Skin epidermis (tissue), 12 donors: ENCODE data around the gene RPL23.

Experiments
- H3K27ac ChIP-seq, 21 experiments: fragments of 200-600 bp; sonication (generic) in 11 of 21; one replicate each; pipeline ENCODE4 v1.5.0; 2020; ENCODE audit warnings: mild to moderate bottlenecking in 3 of 21, inconsistent platforms in 2 of 21, moderate library complexity in 2 of 21
- H3K4me3 ChIP-seq, 7 experiments: fragments of 200-600 bp; sonication (generic) in 2 of 7; one replicate each; pipeline ENCODE4 v1.5.0; 2020; ENCODE audit warnings: inconsistent platforms in 2 of 7, mild to moderate bottlenecking in 2 of 7, moderate library complexity in 1 of 7

Gene RPL23

DNA sequence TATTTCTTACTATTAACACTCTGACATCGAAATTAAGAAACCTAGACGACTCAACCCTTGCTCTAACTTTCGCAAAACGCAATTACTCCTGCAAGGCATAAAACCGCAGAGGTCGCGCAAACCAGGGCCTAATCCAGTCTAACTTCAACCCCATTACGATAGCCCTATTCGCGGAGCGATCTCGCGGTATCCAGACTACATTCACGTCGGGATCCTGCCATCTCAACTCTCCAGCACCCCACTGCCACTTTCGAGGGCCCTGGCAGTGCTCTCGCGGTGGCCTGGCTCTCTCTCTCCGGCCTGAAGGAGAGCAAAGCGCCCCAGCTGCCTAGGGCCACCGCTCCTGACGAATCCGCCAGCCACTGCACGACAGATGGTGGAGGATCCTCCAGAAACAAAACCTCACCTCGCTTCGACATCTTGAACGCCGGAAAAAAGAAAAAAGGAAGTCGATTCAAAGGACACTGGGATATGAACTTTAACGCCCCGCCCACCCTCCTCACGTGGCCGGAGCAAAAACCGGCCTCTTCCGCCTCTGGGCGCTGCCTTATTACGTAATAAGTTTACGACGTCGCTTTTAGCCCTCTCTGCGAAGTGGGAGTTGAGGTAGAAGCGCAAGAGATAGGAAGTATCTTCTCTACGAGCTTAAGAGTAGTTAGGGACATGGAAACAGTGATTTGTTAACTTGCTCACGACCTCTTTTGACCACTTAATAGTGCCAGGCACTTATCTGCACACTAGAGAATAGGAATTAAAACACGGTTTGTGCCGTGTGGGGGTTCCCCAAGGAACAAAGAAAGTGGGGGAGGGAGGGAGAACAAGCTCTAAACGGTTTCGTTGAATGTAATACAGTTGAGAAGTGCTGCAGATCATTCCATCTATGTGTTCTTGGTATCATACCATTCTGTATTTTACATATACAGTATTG lies at the start of gene RPL23:
TSS of gene RPL23 (minus strand) at position 430 of the 928 bp plus-strand sequence. CDS start at position 419, 11 bp downstream.
- Histone ChIP-seq H3K27ac (peak within 1 kb of the TSS; percentile 36 to 97 (median 90)), H3K4me3 (peak within 1 kb of the TSS; percentile 41 to 80 (median 58))

DNA sequence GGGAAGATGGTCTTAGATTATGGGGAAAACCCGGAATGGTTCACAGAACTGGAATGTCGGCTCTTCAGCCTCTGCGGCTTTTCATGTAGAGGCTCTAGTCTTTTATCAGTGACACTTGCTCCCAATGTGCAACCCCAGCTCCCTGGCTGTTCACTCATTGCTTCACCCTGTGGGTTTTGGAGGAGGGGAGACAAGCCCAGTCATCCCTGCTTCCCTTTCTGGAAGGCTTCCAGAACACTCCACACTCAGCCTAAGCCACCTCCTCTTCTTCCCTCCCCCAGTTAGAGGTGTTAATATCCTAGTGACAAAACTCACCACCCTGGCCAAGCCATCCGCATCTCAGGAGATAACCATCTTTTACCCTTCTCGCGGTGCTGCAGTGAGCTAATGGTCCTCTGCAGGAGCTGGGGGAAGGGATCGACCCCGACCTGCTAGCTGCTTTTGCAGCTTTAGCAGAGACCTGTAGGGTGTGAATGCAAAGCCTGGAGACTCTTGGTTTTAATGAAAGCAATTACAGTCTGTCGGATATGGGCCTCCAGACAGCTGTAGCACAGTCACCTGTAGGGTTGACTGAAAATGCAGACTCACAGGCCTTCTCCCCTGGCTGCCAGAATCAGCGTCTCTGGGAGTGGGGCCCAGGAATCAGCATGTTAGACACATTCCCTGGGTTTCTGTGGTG lies 47.6 kb upstream of the RPL23 start:
- Histone ChIP-seq H3K4me3 (no peak overlapping the region), H3K27ac (peak overlapping the region in 15 of 21 experiments; percentile 10 to 98 (median 48))

GRCh38 chr17:38899421-38899820 lies 45.9 kb upstream of the RPL23 start:
- peak overlapping the region in 20 of 21 experiments; percentile 17 to 98 (median 74) for H3K27ac ChIP-seq
- H3K4me3 ChIP-seq, result peak overlapping the region in 1 of 7 experiments; percentile 10

DNA sequence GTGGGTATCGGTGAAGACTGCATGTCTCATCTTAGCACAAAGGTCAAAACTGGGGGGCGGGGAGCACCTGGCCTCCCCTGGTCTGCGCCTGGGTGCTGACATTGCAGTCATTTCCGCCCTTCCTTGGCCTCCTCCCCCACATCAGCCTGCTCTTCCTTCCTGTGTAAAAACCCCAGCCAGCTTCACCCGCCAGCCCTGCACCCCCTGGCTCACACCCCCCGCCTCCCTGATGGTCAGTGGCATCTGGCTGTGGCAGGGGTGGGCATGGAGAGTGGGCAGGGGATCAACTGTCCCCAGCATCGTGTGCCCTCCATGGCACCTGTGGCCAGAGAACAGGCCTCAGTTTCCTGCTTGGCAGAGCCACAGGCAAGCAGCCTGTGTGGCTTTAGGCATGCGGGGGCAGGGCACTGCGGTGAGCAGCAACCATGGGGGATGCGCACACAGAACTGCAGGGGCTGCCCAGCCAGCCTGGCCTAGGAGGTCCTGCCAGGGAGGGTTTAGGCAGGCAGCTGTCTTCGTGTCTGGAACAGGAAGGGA lies 45.4 kb upstream of the RPL23 start:
- H3K27ac ChIP-seq, result peak overlapping the region in 20 of 21 experiments; percentile 17 to 98 (median 74)
- H3K4me3 ChIP-seq, result peak overlapping the region in 1 of 7 experiments; percentile 10

GRCh38 chr17:38898291-38898679 lies 44.8 kb upstream of the RPL23 start:
- Histone ChIP-seq H3K27ac (peak overlapping the region in 20 of 21 experiments; percentile 17 to 98 (median 74)), H3K4me3 (no peak overlapping the region)

GRCh38 chr17:38897671-38898290 lies 44.3 kb upstream of the RPL23 start:
- H3K4me3 ChIP-seq, result no peak overlapping the region
- peak overlapping the region in 20 of 21 experiments; percentile 17 to 98 (median 74) for H3K27ac ChIP-seq

- Histone ChIP-seq H3K4me3 (no peak overlapping the region), H3K27ac (peak overlapping the region in 19 of 21 experiments; percentile 17 to 98 (median 75))
These were observed 43.7 kb upstream of the RPL23 start for GRCh38 chr17:38897176-38897575.

- Histone ChIP-seq H3K4me3 (no peak overlapping the region), H3K27ac (peak overlapping the region in 17 of 21 experiments; percentile 17 to 98 (median 69))
These were observed 42.9 kb upstream of the RPL23 start for GRCh38 chr17:38896346-38896954.

- H3K27ac ChIP-seq, result peak overlapping the region in 18 of 21 experiments; percentile 14 to 90 (median 57)
- H3K4me3 ChIP-seq, result no peak overlapping the region
These were observed 40.8 kb upstream of the RPL23 start for GRCh38 chr17:38894276-38894675.

- H3K4me3 ChIP-seq, result no peak overlapping the region
- peak overlapping the region in 19 of 21 experiments; percentile 14 to 90 (median 58) for H3K27ac ChIP-seq
These were observed 40.1 kb upstream of the RPL23 start for GRCh38 chr17:38893607-38894006.

GRCh38 chr17:38893113-38893512 lies 39.6 kb upstream of the RPL23 start:
- H3K27ac ChIP-seq, result peak overlapping the region in 16 of 21 experiments; percentile 8 to 90 (median 60)
- H3K4me3 ChIP-seq, result no peak overlapping the region

DNA sequence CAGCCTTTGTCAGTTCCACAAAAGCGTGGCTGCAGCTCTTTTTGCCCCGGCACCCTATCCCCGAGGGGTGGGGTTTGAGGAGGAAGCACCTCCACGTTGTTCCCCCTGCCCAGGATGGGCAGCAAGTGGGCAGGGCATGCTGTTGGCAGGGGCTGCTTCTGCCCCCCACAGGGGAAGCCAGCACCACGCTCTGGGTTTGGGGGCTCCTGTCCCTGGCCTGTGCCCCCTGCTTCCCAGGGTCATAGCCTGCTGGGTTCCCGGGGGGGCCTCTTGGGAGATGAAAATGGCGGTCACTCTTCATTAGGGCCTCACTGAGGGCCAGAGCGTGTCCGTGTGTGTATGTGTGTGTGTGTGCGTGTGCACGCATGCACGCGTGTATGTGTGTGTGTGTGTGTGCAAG lies 39.1 kb upstream of the RPL23 start:
- peak overlapping the region in 8 of 21 experiments; percentile 36 to 90 (median 52) for H3K27ac ChIP-seq
- H3K4me3 ChIP-seq, result no peak overlapping the region

DNA sequence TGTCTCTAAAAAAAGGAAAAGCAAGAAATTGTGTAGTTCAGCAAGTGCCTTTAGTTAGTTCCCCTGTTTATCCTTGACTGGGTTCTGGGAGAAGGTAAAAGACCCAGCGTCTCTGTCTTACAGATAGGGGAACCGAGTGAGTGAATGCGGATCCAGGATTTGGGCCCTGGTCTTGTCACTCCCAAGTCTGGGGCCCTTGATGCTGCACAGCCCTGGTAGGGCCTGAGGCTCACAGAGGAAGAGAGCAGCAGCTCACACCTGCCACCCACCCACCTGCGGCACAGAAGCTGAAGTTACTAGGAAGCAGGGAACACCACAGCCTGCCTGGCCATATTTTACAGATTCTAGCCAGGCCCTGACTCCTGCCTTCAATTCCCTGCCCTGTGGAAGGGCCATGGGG lies 38.6 kb upstream of the RPL23 start:
- Histone ChIP-seq H3K4me3 (no peak overlapping the region), H3K27ac (peak overlapping the region in 10 of 21 experiments; percentile 1 to 90 (median 47))

DNA sequence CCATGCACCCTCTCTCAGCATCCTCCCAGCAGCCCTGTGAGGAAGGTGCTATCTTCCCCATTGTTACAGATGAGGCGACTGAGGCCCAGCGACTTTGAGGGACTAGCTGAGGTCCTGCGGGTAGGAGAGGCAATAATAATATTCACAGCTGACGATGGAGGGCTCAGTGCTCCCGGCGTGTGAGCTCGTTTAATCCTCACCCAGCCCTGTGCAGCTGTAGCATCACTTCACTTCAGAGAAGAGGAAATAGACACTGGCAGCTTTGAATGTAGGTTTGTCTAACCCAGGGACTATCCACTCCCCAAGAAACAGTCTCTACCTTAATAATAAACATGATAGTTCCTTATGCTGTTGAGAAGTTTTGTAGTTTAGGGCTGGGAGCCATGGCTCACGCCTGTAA lies 37.9 kb upstream of the RPL23 start:
- Histone ChIP-seq H3K27ac (peak overlapping the region in 8 of 21 experiments; percentile 1 to 90 (median 42)), H3K4me3 (no peak overlapping the region)

- H3K4me3 ChIP-seq, result no peak overlapping the region
- peak overlapping the region in 10 of 21 experiments; percentile 8 to 90 (median 44) for H3K27ac ChIP-seq
These were observed 36.9 kb upstream of the RPL23 start for GRCh38 chr17:38890410-38890746.

GRCh38 chr17:38889745-38890409 lies 36.4 kb upstream of the RPL23 start:
- Histone ChIP-seq H3K4me3 (no peak overlapping the region), H3K27ac (peak overlapping the region in 10 of 21 experiments; percentile 4 to 90 (median 44))

DNA sequence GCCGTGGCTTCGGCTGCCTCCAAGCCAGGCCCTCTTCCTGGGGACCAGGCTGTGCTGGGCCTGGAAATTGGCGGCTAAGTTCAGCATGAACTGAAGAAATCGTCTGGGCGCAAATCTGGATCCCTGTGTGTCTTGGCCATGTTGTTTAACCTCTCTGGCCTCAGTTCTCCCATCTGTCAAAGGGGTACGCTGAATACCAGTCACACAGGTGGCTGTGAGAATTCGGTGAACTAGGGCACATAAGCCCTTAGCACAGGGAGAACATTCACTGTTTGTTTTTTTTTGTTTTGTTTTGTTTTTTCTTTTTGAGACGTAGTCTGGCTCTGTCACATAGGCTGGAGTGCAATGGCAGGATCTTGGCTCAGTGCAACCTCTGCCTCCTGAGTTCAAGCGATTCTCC lies 35.3 kb upstream of the RPL23 start:
- Histone ChIP-seq H3K4me3 (no peak overlapping the region), H3K27ac (no peak overlapping the region)

GRCh38 chr17:38886643-38887010 lies 33.1 kb upstream of the RPL23 start:
- Histone ChIP-seq H3K27ac (peak overlapping the region in 1 of 21 experiments; percentile 46), H3K4me3 (no peak overlapping the region)
